ENCODE data around the gene SLIT1.

DNA sequence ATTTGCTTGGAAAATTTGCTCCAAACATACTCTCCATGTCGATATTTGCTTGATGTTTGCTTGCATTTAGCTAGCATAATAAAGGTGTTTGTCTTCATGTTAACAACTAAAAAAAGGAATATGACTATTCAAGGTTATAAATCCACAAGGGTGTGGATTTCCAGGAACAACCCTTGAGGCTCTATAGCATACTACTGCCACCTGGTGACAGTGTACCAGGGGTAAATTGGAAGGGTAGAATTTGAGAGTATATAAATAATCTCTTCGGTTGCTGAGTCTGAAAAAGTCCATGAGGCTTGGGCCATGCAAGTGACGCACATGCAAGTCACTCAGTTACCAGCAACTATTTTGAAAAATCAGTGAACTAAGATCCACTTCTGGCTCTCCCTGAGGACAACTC is 68.4 kb downstream of the SLIT1 start:
- TF ChIP-seq, protein P1, sequence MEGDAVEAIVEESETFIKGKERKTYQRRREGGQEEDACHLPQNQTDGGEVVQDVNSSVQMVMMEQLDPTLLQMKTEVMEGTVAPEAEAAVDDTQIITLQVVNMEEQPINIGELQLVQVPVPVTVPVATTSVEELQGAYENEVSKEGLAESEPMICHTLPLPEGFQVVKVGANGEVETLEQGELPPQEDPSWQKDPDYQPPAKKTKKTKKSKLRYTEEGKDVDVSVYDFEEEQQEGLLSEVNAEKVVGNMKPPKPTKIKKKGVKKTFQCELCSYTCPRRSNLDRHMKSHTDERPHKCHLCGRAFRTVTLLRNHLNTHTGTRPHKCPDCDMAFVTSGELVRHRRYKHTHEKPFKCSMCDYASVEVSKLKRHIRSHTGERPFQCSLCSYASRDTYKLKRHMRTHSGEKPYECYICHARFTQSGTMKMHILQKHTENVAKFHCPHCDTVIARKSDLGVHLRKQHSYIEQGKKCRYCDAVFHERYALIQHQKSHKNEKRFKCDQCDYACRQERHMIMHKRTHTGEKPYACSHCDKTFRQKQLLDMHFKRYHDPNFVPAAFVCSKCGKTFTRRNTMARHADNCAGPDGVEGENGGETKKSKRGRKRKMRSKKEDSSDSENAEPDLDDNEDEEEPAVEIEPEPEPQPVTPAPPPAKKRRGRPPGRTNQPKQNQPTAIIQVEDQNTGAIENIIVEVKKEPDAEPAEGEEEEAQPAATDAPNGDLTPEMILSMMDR (IDR thresholded peaks at IDR 0.05; ENCODE audit: insufficient read depth, low read depth, low read length) = peak; percentile 26
- no peak for TF ChIP-seq EZH2 (IDR thresholded peaks at IDR 0.05; ENCODE audit: insufficient read depth, low read length)
